Ectodermal cell (in vitro differentiated cells): Measurements from ENCODE around the gene LDB3.
"Not testable (repeated sequence)": the region's sequence is repeated elsewhere in the genome, so short reads cannot be mapped to it uniquely, and the experiment has no call there.

Source experiments
- H3K27ac ChIP-seq: 2 replicates; pipeline ENCODE4 v1.7.0; 2013; ENCODE audit warnings: mild to moderate bottlenecking, low read depth, low read length; ENCODE audit not compliant: insufficient read depth, poor library complexity, severe bottlenecking
- H3K27me3 ChIP-seq: 2 replicates; pipeline ENCODE4 v1.7.0; 2013; ENCODE audit warnings: mild to moderate bottlenecking, low read length; ENCODE audit not compliant: insufficient read depth, control insufficient read depth, poor library complexity, severe bottlenecking
- H3K36me3 ChIP-seq: one replicate; pipeline ENCODE4 v1.7.0; 2013; ENCODE audit warnings: low read length; ENCODE audit not compliant: control insufficient read depth, insufficient read depth
- H3K4me1 ChIP-seq: one replicate; pipeline ENCODE4 v1.7.0; 2013; ENCODE audit warnings: low read length; ENCODE audit not compliant: control insufficient read depth, insufficient read depth
- H3K4me3 ChIP-seq: 2 replicates; pipeline ENCODE4 v1.7.0; 2013; ENCODE audit warnings: low read depth, low read length, control low read depth; ENCODE audit not compliant: insufficient read depth
- H3K9me3 ChIP-seq: 2 replicates; pipeline ENCODE4 v1.7.0; 2013; ENCODE audit warnings: mild to moderate bottlenecking, low read length, moderate library complexity; ENCODE audit not compliant: control insufficient read depth
- WGBS, 2 experiments: methylation state at CpG; one replicate each; pipeline ENCODE4 v1.1.7; 2013; ENCODE audit warnings: missing lambda C conversion rate in 2 of 2; 5-methylcytosine and 5-hydroxymethylcytosine counted together

LDB3 gene

DNA sequence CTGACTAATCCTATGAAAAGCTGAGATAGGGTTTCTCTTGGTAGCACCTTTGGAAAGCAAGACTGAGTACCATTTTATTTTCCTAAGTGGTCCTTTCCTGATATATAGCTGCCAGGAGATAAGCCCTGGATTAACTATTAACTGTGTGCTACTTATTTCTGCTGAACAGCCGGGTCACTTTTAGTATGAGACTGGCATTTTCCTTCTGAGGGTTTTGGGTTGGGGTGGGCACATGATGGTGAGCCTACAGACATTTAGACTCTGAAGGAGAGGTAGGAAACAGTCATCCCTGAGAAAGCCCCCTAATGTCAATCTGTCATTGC lies 58.3 kb downstream of the LDB3 start:
- Histone ChIP-seq H3K36me3 (no peaks in the 10 kb centered on the region), H3K4me3 (no peak overlapping the region), H3K27me3 (no peaks in the 10 kb centered on the region), H3K27ac (no peak overlapping the region), H3K4me1 (no peaks in the 10 kb centered on the region), H3K9me3 (no peaks in the 10 kb centered on the region)
- WGBS, 2 experiments = 94 to 100% methylated on average over 1 of the region's 1 CpG

DNA sequence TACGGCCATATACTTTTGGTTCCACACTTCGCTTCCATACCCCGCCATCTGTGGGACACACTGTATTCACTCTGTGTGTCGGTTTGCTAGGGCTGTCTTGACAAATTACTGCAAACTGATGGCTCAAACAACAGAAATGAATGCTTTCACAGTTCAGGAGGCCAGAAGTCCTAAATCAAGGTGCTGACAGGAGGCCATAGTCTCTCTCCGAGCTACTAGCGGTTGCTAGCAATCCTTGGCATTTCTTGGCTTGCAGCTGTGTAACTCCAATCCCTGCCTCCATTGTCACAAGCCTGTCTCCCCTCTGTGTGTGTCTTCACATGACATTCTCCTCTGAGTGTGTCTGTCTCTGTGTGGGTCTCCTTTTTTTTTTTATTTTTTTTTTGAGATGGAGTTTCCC lies 59.2 kb downstream of the LDB3 start:
- 83 to 84% methylated on average over 6 of the region's 6 CpGs for WGBS, 2 experiments
- H3K4me1 ChIP-seq = no peaks in the 10 kb centered on the region
- H3K36me3 ChIP-seq = no peaks in the 10 kb centered on the region
- no peaks in the 10 kb centered on the region for H3K9me3 ChIP-seq
- H3K27me3 ChIP-seq = no peaks in the 10 kb centered on the region
- no peak overlapping the region for H3K4me3 ChIP-seq
- no peak overlapping the region for H3K27ac ChIP-seq

DNA sequence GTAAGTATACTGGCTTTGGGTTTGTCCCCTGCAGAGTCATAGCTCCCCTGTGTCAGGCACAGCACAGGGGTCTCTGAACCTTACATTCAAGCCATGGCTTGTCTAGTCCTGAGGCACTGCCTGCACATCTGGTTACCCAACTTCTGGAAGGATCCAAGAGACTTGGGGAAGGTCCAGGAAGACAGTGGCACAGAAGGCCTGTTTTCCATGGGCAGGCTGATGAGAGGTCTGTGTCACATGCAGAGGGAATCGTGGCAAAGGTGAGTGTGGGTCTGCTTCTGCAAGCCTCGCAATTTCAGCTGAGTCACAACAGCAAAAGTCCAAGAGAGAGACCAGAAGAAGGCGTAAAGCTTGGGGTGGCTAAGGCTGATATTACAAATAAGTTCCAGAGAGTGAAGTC lies 59.7 kb downstream of the LDB3 start:
- no peak overlapping the region for H3K4me3 ChIP-seq
- peaks cover 5% of the 10 kb centered on the region for H3K4me1 ChIP-seq
- no peak overlapping the region for H3K27ac ChIP-seq
- no peaks in the 10 kb centered on the region for H3K27me3 ChIP-seq
- H3K36me3 ChIP-seq = no peaks in the 10 kb centered on the region
- no peaks in the 10 kb centered on the region for H3K9me3 ChIP-seq
- 96% methylated on average over 3 of the region's 3 CpGs for WGBS, 2 experiments

DNA sequence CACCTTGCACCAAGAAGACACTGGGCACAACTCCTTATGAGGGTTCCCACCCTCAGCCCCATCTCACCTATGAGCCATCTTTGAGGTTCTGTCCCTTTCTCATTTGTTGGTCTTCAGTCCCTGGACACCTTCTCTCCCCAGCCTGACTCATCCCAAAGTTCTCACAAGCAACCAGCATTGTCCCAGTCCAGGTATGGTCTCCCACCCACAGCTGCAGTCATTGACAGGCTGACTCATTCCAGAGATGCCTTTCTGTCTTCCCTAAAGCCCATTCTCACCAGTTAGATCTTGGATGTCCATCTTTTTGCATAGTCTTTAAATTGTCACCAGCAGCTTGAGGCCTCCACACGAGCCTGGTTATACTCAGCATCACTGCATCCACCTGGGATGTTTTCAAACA lies 61.4 kb downstream of the LDB3 start:
- Histone ChIP-seq H3K27me3 (no peaks in the 10 kb centered on the region), H3K4me1 (peaks cover 11% of the 10 kb centered on the region), H3K4me3 (no peak overlapping the region), H3K27ac (no peak overlapping the region), H3K36me3 (no peaks in the 10 kb centered on the region), H3K9me3 (no peaks in the 10 kb centered on the region)
- WGBS, 2 experiments = 83 to 88% methylated on average over 1 of the region's 1 CpG

DNA sequence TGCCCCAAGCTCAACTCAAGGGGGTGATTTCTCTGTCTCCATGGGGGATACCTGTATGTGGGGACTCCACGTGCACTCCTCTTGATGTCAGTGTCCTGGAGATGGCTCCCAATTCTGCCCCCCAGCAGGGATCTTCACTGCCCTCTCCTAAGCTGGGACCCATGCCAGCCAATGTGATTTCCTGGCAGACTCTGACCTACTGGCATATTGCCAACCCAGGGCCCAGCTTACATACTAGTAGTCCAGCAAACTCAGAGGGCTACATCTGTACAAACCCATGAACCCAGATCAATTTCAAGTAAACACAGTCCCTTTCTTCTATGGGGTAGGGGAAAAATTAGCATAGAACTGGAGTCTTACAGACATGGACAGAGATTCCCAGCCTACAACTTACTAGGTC lies 61.9 kb downstream of the LDB3 start:
- WGBS, 2 experiments = 90 to 98% methylated on average over 1 of the region's 1 CpG
- Histone ChIP-seq H3K36me3 (no peaks in the 10 kb centered on the region), H3K27me3 (no peaks in the 10 kb centered on the region), H3K4me3 (no peak overlapping the region), H3K27ac (no peak overlapping the region), H3K9me3 (no peaks in the 10 kb centered on the region), H3K4me1 (peaks cover 11% of the 10 kb centered on the region)

DNA sequence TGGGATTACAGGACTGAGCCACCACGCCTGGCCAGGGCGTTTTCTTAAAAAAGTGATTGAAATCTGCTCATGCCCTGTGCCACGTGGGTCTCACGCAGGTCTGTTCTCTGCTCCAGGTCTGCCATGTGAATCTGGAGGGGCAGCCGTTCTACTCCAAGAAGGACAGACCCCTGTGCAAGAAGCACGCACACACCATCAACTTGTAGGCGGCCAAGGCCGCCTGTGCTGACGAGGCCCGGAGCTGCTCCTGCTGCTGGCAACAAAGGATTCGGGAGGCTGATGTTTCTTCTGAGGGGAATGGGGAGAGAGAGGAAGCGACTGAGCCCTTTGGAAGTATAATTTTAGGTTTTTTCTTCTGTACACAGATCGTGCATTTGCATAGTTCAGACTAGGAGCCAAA lies 64.5 kb downstream of the LDB3 start:
- WGBS, 2 experiments = 76 to 78% methylated on average over 13 of the region's 13 CpGs
- Histone ChIP-seq H3K27ac (no peak overlapping the region), H3K27me3 (no peaks in the 10 kb centered on the region), H3K36me3 (no peaks in the 10 kb centered on the region), H3K9me3 (no peaks in the 10 kb centered on the region), H3K4me3 (no peak overlapping the region), H3K4me1 (peaks cover 11% of the 10 kb centered on the region)

DNA sequence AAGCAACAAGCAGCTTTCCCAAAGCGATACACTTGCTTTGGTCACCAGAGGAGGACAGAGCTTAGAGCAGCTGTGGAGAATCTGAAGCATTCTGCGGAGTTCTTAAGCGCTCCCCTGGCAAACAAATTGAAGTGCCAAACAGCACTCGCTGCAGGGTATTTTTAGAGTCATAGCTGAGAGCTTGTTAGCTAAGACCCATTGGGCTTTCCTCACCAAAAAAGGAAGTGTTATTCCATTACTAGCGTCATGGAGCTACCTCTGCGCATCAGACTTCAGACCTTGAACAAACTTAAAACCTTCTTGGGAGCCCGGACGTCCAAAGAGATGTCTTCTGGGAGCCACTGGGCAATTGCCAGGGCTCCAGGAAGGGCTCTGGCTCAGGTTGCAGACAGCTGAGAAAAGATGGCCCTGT lies 65.0 kb downstream of the LDB3 start:
- WGBS, 2 experiments = 86 to 87% methylated on average over 8 of the region's 8 CpGs
- no peaks in the 10 kb centered on the region for H3K9me3 ChIP-seq

DNA sequence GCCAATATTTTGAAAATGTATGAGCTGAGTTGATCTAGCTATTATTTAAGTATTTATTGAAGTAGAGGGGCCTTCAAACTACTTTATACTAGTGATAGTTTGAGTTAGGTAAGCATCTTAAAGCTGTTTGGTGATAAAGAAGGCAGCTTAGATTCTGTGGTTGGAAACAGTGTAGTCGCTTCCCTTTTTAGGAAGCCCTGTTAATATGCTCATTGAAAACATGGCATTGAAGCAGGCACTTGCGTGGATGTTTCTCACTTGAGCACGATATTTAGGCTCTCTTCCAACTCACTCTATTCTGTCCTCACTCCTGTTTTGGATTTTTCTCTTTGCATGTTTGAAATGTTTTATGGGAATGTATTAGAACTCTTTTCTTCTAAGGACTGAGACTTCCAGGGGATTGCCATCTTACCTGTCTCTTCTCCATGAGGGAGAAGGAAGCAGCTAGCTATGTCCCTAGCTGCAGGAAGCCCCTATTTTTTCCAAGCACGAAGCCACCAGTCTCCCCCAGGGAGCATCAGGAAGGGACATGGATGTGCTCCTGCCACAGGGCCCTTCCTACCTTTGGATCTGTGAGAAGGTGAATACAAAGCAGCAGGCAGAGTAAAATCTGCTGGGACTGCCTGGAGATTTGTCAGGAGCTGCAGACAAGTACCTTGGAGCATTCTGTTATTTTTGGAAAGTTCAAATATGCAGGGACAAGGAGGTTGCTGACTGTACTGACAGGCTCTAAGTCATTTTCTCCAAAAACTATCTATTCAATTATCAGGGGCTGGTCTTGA lies 66.1 kb downstream of the LDB3 start:
- Histone ChIP-seq H3K4me1 (peaks cover 11% of the 10 kb centered on the region), H3K27me3 (no peaks in the 10 kb centered on the region), H3K36me3 (no peaks in the 10 kb centered on the region), H3K4me3 (no peak overlapping the region), H3K9me3 (no peaks in the 10 kb centered on the region), H3K27ac (no peak overlapping the region)
- WGBS, 2 experiments = 89 to 93% methylated on average over 4 of the region's 4 CpGs

More for the DNA sequence above, 65.0 kb downstream of the LDB3 start:
- H3K4me3 ChIP-seq = no peak overlapping the region
- no peaks in the 10 kb centered on the region for H3K27me3 ChIP-seq
- H3K4me1 ChIP-seq = peaks cover 11% of the 10 kb centered on the region
- H3K27ac ChIP-seq = no peak overlapping the region
- no peaks in the 10 kb centered on the region for H3K36me3 ChIP-seq

DNA sequence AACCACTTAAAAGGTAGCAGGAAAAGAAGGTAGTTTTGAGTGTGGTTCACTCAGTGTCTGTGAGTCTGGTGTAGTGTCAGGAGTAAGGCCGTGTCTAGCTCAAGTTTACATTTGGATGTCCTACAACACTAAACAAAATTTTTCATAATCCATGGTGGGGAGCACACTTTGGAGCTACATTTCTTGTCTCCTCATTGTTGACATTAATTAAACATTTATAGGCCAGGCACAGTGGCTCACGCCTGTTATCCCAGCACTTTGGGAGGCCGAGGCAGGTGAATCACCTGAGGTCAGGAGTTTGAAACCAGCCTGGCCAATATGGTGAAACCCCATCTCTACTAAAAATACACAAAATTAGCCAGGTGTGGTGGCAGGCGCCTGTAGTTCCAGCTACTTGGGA lies 67.0 kb downstream of the LDB3 start:
- H3K4me3 ChIP-seq, H3K36me3 ChIP-seq, H3K27ac ChIP-seq, H3K9me3 ChIP-seq, H3K27me3 ChIP-seq: not testable (repeated sequence)
- peaks cover 11% of the 10 kb centered on the region for H3K4me1 ChIP-seq
- WGBS, 2 experiments = 91 to 95% methylated on average over 4 of the region's 4 CpGs

DNA sequence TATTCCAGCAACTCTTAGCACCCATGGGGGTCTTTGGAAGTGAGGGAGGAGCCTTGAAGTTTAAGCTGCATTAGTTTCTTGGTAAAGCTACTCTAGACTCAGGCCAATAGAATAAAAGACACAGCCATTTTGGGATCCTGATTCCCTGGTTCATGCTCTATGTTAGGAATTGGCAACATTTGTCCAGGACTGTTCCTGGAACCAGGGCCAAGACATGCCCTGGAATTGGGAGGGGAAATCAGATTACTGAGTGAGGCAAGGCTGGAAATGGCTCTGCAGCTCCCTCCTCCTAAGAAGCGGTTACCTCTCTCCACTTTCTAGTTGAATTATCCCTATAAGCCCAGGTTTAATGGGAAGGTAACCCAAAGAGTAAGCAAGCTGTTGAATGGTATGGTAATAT lies 73.9 kb downstream of the LDB3 start:
- Histone ChIP-seq H3K36me3 (no peaks in the 10 kb centered on the region), H3K27ac (no peak overlapping the region), H3K9me3 (no peaks in the 10 kb centered on the region), H3K27me3 (no peaks in the 10 kb centered on the region), H3K4me1 (no peaks in the 10 kb centered on the region), H3K4me3 (no peak overlapping the region)
- WGBS, 2 experiments = 94% methylated on average over 1 of the region's 1 CpG; no CpG with 5 or more reads in 1 of the 2 experiments
